Peyer's patch (tissue), 4 donors: ENCODE data around the gene KCNIP3. TPM values are rescaled to one million over a fixed set of nuclear protein-coding genes. Genes with fewer than 3 reads are reported as not detected.

Experiments
- DNase-seq, 3 donors: peaks; one replicate each; pipeline ENCODE4 v3.0.0-alpha.2; 2017 to 2019
- H3K27ac ChIP-seq, 4 donors: fragments of 200-600 bp; sonication (generic); one replicate each; pipeline ENCODE4 v1.5.1; 2016 to 2019
- H3K27me3 ChIP-seq, 2 donors: fragments of 200-600 bp; sonication (generic); one replicate each; pipeline ENCODE4 v1.5.1; 2019
- H3K36me3 ChIP-seq, 3 donors: fragments of 200-600 bp; sonication (generic); one replicate each; pipeline ENCODE4 v1.5.1; 2016 to 2019
- H3K4me1 ChIP-seq, 4 donors: fragments of 200-600 bp; sonication (generic); one replicate each; pipeline ENCODE4 v1.5.1; 2016 to 2019
- H3K4me3 ChIP-seq, 4 donors: fragments of 200-600 bp; sonication (generic); 1 replicate in 3 of 4; 2 replicates in 1 of 4; pipeline ENCODE4 v1.5.1; 2016 to 2019; ENCODE audit warnings: mild to moderate bottlenecking in 1 of 4
- H3K9me3 ChIP-seq, 4 donors: fragments of 200-600 bp; sonication (generic); one replicate each; pipeline ENCODE4 v1.5.1; 2016 to 2019; ENCODE audit warnings: mild to moderate bottlenecking in 1 of 4
- CTCF ChIP-seq, 6 experiments: fragments of 450-650 bp in 4 of 6; fragments of 200-600 bp in 2 of 6; sonication (generic) in 1 of 6; IDR thresholded peaks; one replicate each; pipeline ENCODE4 v1.5.1; 2017 to 2019; ENCODE audit warnings: antibody characterized with exemption in 6 of 6, mild to moderate bottlenecking in 3 of 6, moderate library complexity in 1 of 6
- POLR2A ChIP-seq, 2 donors: fragments of 450-650 bp; IDR thresholded peaks; one replicate each; pipeline ENCODE4 v1.5.1; 2017; ENCODE audit warnings: antibody characterized with exemption in 2 of 2, mild to moderate bottlenecking in 2 of 2, moderate library complexity in 2 of 2
- total RNA-seq, 4 donors: library from RNA; depleted of rRNA; stranded (reverse); fragments of >200 nt; gene quantifications; one replicate each; pipeline ENCODE4 v1.1.0, GENCODE V29; 2016

KCNIP3 gene
- total RNA-seq, 4 donors from 2014 or later, result 4.9 to 11.4 (median 7.2) TPM

GRCh38 chr2:95281071-95281470 is 16.1 kb upstream of the KCNIP3 start:
- no peaks in the 10 kb centered on the region for H3K9me3 ChIP-seq
- H3K4me3 ChIP-seq, result no peak overlapping the region
- H3K27me3 ChIP-seq, result no peaks in the 10 kb centered on the region
- peaks cover 0 to 6% (median 0%) of the 10 kb centered on the region in 4 donors for H3K4me1 ChIP-seq
- H3K36me3 ChIP-seq, result peaks cover 0 to 3% (median 0%) of the 10 kb centered on the region in 3 donors
- TF ChIP-seq CTCF (IDR thresholded peaks at IDR 0.05) (no peak), POLR2A (IDR thresholded peaks at IDR 0.05) (no peak)
- no peak for DNase-seq
- H3K27ac ChIP-seq, result no peak overlapping the region

GRCh38 chr2:95281786-95282185 is 15.4 kb upstream of the KCNIP3 start:
- H3K36me3 ChIP-seq, result peaks cover 0 to 3% (median 0%) of the 10 kb centered on the region in 3 donors
- peaks cover 0 to 6% (median 0%) of the 10 kb centered on the region in 4 donors for H3K4me1 ChIP-seq
- no peaks in the 10 kb centered on the region for H3K9me3 ChIP-seq
- H3K27me3 ChIP-seq, result no peaks in the 10 kb centered on the region
- no peak overlapping the region for H3K4me3 ChIP-seq
- H3K27ac ChIP-seq, result no peak overlapping the region
- TF ChIP-seq POLR2A (IDR thresholded peaks at IDR 0.05) (no peak), CTCF (IDR thresholded peaks at IDR 0.05) (no peak)
- no peak for DNase-seq

- no peaks in the 10 kb centered on the region for H3K4me1 ChIP-seq
- H3K9me3 ChIP-seq, result no peaks in the 10 kb centered on the region
- H3K27me3 ChIP-seq, result no peaks in the 10 kb centered on the region
- peaks cover 0 to 3% (median 0%) of the 10 kb centered on the region in 3 donors for H3K36me3 ChIP-seq
- no peak overlapping the region for H3K4me3 ChIP-seq
- no peak overlapping the region for H3K27ac ChIP-seq
- TF ChIP-seq CTCF (IDR thresholded peaks at IDR 0.05) (no peak), POLR2A (IDR thresholded peaks at IDR 0.05) (no peak)
- no peak for DNase-seq
These were observed 14.7 kb upstream of the KCNIP3 start for GRCh38 chr2:95282458-95282857.

GRCh38 chr2:95283562-95283961 is 13.6 kb upstream of the KCNIP3 start:
- no peak overlapping the region for H3K4me3 ChIP-seq
- no peaks in the 10 kb centered on the region for H3K4me1 ChIP-seq
- H3K9me3 ChIP-seq, result no peaks in the 10 kb centered on the region
- no peak for DNase-seq
- H3K36me3 ChIP-seq, result peaks cover 0 to 3% (median 0%) of the 10 kb centered on the region in 3 donors
- TF ChIP-seq CTCF (IDR thresholded peaks at IDR 0.05) (no peak), POLR2A (IDR thresholded peaks at IDR 0.05) (no peak)
- no peaks in the 10 kb centered on the region for H3K27me3 ChIP-seq
- H3K27ac ChIP-seq, result no peak overlapping the region

- TF ChIP-seq POLR2A (IDR thresholded peaks at IDR 0.05), result no peak
- TF ChIP-seq CTCF (IDR thresholded peaks at IDR 0.05), result no peak
- peaks cover 0 to 3% (median 0%) of the 10 kb centered on the region in 3 donors for H3K36me3 ChIP-seq
These were observed 12.1 kb upstream of the KCNIP3 start for GRCh38 chr2:95284886-95285541.

More at GRCh38 chr2:95284886-95285541, 12.1 kb upstream of the KCNIP3 start:
- Histone ChIP-seq H3K27ac (no peak overlapping the region), H3K4me1 (no peaks in the 10 kb centered on the region), H3K4me3 (no peak overlapping the region), H3K27me3 (no peaks in the 10 kb centered on the region), H3K9me3 (no peaks in the 10 kb centered on the region)
- no peak for DNase-seq
